H1 (cell line): ENCODE measurements around the gene CENPI. TPM values are rescaled to one million over a fixed set of nuclear protein-coding genes. Genes with fewer than 3 reads are reported as not detected.
A peak's percentile ranks its signal among the peaks of the same experiment; 100 is the strongest.
"Not testable (repeated sequence)": the region's sequence is repeated elsewhere in the genome, so short reads cannot be mapped to it uniquely, and the experiment has no call there.

Source experiments
- CTCF ChIA-PET: fragments of 300-600 bp; sonication (Branson Sonifier 250); formaldehyde crosslinking; loops from one replicate; lab custom pipeline; 2021; ENCODE audit not compliant: partially characterized antibody; lab: Charles Lee
- POLR2A ChIA-PET: fragments of 300-600 bp; sonication (Branson Sonifier 250); formaldehyde crosslinking; loops from one replicate; lab custom pipeline; 2021; ENCODE audit warnings: inconsistent platforms; ENCODE audit not compliant: partially characterized antibody; lab: Charles Lee
- DNase-seq, 2 experiments: peaks; one replicate each; pipeline versions ENCODE4 v3.0.0 to v3.0.0-alpha.2; 2010 to 2022; ENCODE audit warnings: low spot score in 2 of 2, low read depth in 1 of 2, mixed read lengths in 1 of 2
- FAIRE-seq: peaks from 2 replicates; lab custom pipeline; 2011; peaks lifted over from hg19 to GRCh38; lab: Jason Lieb, UNC
- H2AFZ ChIP-seq: 2 replicates; pipeline ENCODE4 v1.8.1; 2012; ENCODE audit warnings: low read length, inconsistent platforms
- H2AK5ac ChIP-seq: 2 replicates; pipeline ENCODE4 v1.6.1; 2013; ENCODE audit warnings: low read depth, low read length
- H2BK120ac ChIP-seq: replicated peaks from 2 replicates; pipeline ENCODE3; 2013; ENCODE audit warnings: low read depth, low read length, inconsistent platforms
- H2BK12ac ChIP-seq: 2 replicates; pipeline ENCODE4 v1.6.1; 2013; ENCODE audit warnings: low read depth, low read length
- H2BK15ac ChIP-seq: 2 replicates; pipeline ENCODE4 v1.6.1; 2013; ENCODE audit warnings: low read length
- H2BK20ac ChIP-seq: 2 replicates; pipeline ENCODE4 v1.6.1; 2013; ENCODE audit warnings: low read length
- H2BK5ac ChIP-seq: 2 replicates; pipeline ENCODE4 v1.6.1; 2013; ENCODE audit warnings: low read depth, low read length
- H3K14ac ChIP-seq: 2 replicates; pipeline ENCODE4 v1.6.1; 2013; ENCODE audit warnings: inconsistent platforms; ENCODE audit not compliant: insufficient read length
- H3K18ac ChIP-seq: 2 replicates; pipeline ENCODE4 v1.6.1; 2013; ENCODE audit warnings: low read length; ENCODE audit errors: extremely low read depth
- H3K23ac ChIP-seq: 2 replicates; pipeline ENCODE4 v1.6.1; 2013; ENCODE audit warnings: inconsistent platforms; ENCODE audit not compliant: insufficient read length
- H3K23me2 ChIP-seq: 2 replicates; pipeline ENCODE4 v1.6.1; 2013; ENCODE audit warnings: low read depth, low read length
- H3K27ac ChIP-seq: 2 replicates; pipeline ENCODE4 v1.6.1; 2011; ENCODE audit warnings: low read depth, low read length, inconsistent platforms
- H3K27me3 ChIP-seq, 4 experiments: replicated peaks in 1 of 4; 1 replicate in 1 of 4; 2 replicates in 3 of 4; pipeline versions ENCODE4 v1.6.1 to v1.8.1; 2011 to 2013; ENCODE audit warnings: low read length in 3 of 4, mild to moderate bottlenecking in 3 of 4, inconsistent platforms in 2 of 4, mixed read lengths in 2 of 4, moderate library complexity in 1 of 4; ENCODE audit not compliant: control insufficient read depth in 3 of 4, insufficient read depth in 3 of 4; ENCODE audit errors: extremely low read depth in 1 of 4
- H3K36me3 ChIP-seq, 4 experiments: 2 replicates each; pipeline versions ENCODE4 v1.6.1 to v1.8.1; 2011 to 2013; ENCODE audit warnings: mild to moderate bottlenecking in 4 of 4, low read length in 3 of 4, moderate library complexity in 2 of 4, control low read depth in 1 of 4, inconsistent platforms in 1 of 4; ENCODE audit not compliant: insufficient read depth in 4 of 4, control insufficient read depth in 2 of 4
- H3K4ac ChIP-seq: replicated peaks from 2 replicates; pipeline ENCODE3; 2013; ENCODE audit warnings: low read length, low read depth, mixed read lengths, inconsistent platforms; ENCODE audit not compliant: insufficient read length
- H3K4me1 ChIP-seq, 4 experiments: replicated peaks in 1 of 4; 1 replicate in 1 of 4; 2 replicates in 3 of 4; pipeline versions ENCODE4 v1.6.1 to v1.8.1; 2011 to 2013; ENCODE audit warnings: low read length in 3 of 4, inconsistent platforms in 2 of 4, mixed read lengths in 1 of 4; ENCODE audit not compliant: insufficient read depth in 4 of 4, control insufficient read depth in 3 of 4
- H3K4me2 ChIP-seq, 2 experiments: 2 replicates each; pipeline versions ENCODE4 v1.6.1 to v1.8.1; 2011 to 2013; ENCODE audit warnings: low read depth in 2 of 2, low read length in 2 of 2, control low read depth in 1 of 2, inconsistent platforms in 1 of 2, mild to moderate bottlenecking in 1 of 2; ENCODE audit not compliant: insufficient read depth in 1 of 2
- H3K4me3 ChIP-seq, 4 experiments: fragments of 200-600, 300-600 bp in 1 of 4; sonication (generic), shearing (Covaris generic), sonication (Bioruptor Twin) in 1 of 4; 2 replicates each; pipeline versions ENCODE4 v1.5.1 to v1.8.1; 2011 to 2016; ENCODE audit warnings: low read length in 4 of 4, low read depth in 3 of 4, control low read depth in 2 of 4, inconsistent platforms in 2 of 4, mild to moderate bottlenecking in 2 of 4, mixed read lengths in 1 of 4, moderate library complexity in 1 of 4; ENCODE audit not compliant: insufficient read depth in 2 of 4; ENCODE audit errors: extremely low read depth in 1 of 4
- H3K56ac ChIP-seq: replicated peaks from 2 replicates; pipeline ENCODE3; 2013; ENCODE audit warnings: low read depth, mild to moderate bottlenecking, mixed read lengths, low read length, inconsistent platforms; ENCODE audit not compliant: insufficient read length
- H3K79me1 ChIP-seq: 2 replicates; pipeline ENCODE4 v1.6.1; 2013; ENCODE audit warnings: low read depth, low read length, control low read depth
- H3K79me2 ChIP-seq, 2 experiments: 2 replicates each; pipeline versions ENCODE4 v1.6.1 to v1.8.1; 2012 to 2013; ENCODE audit warnings: low read length in 2 of 2, mild to moderate bottlenecking in 2 of 2, inconsistent platforms in 1 of 2; ENCODE audit not compliant: insufficient read depth in 2 of 2, control insufficient read depth in 1 of 2
- H3K9ac ChIP-seq, 4 experiments: replicated peaks in 1 of 4; 1 replicate in 1 of 4; 2 replicates in 3 of 4; pipeline versions ENCODE4 v1.6.1 to v1.8.1; 2011 to 2013; ENCODE audit warnings: low read depth in 3 of 4, low read length in 3 of 4, control low read depth in 2 of 4, mild to moderate bottlenecking in 2 of 4, moderate library complexity in 2 of 4, inconsistent platforms in 1 of 4; ENCODE audit errors: extremely low read depth in 1 of 4
- H3K9me3 ChIP-seq, 2 experiments: 2 replicates each; pipeline versions ENCODE4 v1.6.1 to v1.8.1; 2012 to 2013; ENCODE audit warnings: mild to moderate bottlenecking in 2 of 2, moderate library complexity in 2 of 2, control low read depth in 1 of 2, inconsistent platforms in 1 of 2, low read depth in 1 of 2, low read length in 1 of 2, mixed read lengths in 1 of 2; ENCODE audit not compliant: insufficient read depth in 2 of 2
- H4K20me1 ChIP-seq, 2 experiments: replicated peaks in 1 of 2; 2 replicates each; pipeline versions ENCODE3 to v1.8.1; 2011 to 2013; ENCODE audit warnings: inconsistent platforms in 2 of 2, low read length in 2 of 2, mild to moderate bottlenecking in 1 of 2; ENCODE audit not compliant: insufficient read depth in 2 of 2, control insufficient read depth in 1 of 2
- H4K5ac ChIP-seq: 2 replicates; pipeline ENCODE4 v1.6.1; 2013; ENCODE audit warnings: low read length, low read depth, mixed read lengths, inconsistent platforms; ENCODE audit not compliant: insufficient read length
- H4K8ac ChIP-seq: 2 replicates; pipeline ENCODE4 v1.8.0; 2013; ENCODE audit warnings: mild to moderate bottlenecking, moderate library complexity, low read length, inconsistent platforms; ENCODE audit not compliant: insufficient read depth; ENCODE audit errors: extremely low read depth
- H4K91ac ChIP-seq: replicated peaks from 2 replicates; pipeline ENCODE3; 2013; ENCODE audit warnings: low read length, mixed read lengths, inconsistent platforms; ENCODE audit not compliant: insufficient read length
- NRF1 ChIP-seq: IDR thresholded peaks from 2 replicates; pipeline ENCODE4 v1.6.1; 2011; ENCODE audit warnings: mild to moderate bottlenecking, low read depth, low read length, improper control_type of control experiment
- WGBS, 2 experiments: shearing (Covaris generic) in 1 of 2; methylation state at CpG; one replicate each; pipeline versions ENCODE4 v1.1.6 to v1.1.7; 2013 to 2015; ENCODE audit warnings: low lambda C conversion rate in 2 of 2, mixed read lengths in 2 of 2, inconsistent platforms in 1 of 2, low coverage in 1 of 2, missing lambda C conversion rate in 1 of 2; ENCODE audit not compliant: insufficient replicate concordance in 2 of 2, insufficient coverage in 1 of 2, insufficient read length in 1 of 2; ENCODE audit errors: extremely low coverage in 1 of 2, missing lambda C conversion rate in 1 of 2; 5-methylcytosine and 5-hydroxymethylcytosine counted together
- polyA plus RNA-seq, 7 experiments: library from polyadenylated mRNA; depleted of rRNA in 3 of 7; stranded (reverse) in 5 of 7; unstranded in 2 of 7; fragments of >200 nt in 5 of 7; fragments of 200-250 nt in 2 of 7; gene quantifications; 1 replicate in 5 of 7; 2 replicates in 1 of 7; 4 replicates in 1 of 7; pipeline versions ENCODE4 v1.2.1 to v1.2.3, GENCODE V29; 2011 to 2013; ENCODE audit warnings: missing spikeins in 2 of 7, mixed read lengths in 2 of 7
- total RNA-seq: library from RNA; stranded (reverse); fragmentation: NEBNext Ultra II Directional; extraction: Animal tissue kit (Norgen Biotek cat#: 25700); gene quantifications from 2 replicates; pipeline ENCODE4 v1.2.1, GENCODE V29; 2021

Gene CENPI
- total and polyA plus RNA-seq, 2 of the 8 experiments (the other 6 are each of a cell fraction or from before 2014, with no cell fraction given) = 7.2 to 22.5 TPM

DNA sequence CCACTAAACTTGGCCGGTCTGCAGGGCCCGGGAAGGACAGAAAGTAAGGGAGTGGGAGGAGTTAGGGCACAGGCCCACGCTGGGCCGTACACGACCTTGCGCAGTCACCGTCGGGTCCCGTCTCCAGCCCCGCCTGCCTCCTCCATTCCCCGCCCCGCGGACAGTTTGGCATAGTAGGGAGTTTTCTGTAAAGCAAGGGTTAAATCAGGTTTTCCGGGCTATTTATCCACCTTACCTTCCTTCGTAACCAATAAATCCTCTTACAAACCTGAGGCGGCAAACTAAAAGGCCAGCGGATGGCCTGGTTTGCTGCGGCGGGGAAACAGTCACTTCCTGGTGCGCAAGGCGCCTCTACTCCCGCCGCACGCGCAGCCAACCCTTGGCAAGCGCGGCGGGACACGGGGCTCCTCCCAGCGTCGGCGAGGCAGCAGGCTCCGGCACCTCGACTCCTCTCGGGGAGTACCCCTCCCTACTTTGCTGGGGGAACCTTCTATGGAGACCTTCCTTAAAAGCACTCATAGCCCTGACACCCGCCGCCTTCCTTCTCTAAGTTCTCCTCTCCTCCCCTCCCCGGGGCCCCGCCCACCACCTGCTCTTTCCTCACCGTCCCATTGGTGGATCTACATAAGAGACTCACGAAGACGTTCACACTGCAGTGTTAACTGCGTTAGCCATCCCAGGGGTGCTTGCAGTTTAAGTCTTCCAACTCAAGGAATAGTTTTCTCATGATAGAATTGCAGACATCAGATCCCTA is 46.3 kb upstream of the CENPI start, which contains the start of gene TRMT2B (continued):
- TF ChIP-seq NRF1 = peak; percentile 30; the same call in 1 of the 2 replicates
- TF ChIP-seq, all 59 proteins: peak for 10

DNA sequence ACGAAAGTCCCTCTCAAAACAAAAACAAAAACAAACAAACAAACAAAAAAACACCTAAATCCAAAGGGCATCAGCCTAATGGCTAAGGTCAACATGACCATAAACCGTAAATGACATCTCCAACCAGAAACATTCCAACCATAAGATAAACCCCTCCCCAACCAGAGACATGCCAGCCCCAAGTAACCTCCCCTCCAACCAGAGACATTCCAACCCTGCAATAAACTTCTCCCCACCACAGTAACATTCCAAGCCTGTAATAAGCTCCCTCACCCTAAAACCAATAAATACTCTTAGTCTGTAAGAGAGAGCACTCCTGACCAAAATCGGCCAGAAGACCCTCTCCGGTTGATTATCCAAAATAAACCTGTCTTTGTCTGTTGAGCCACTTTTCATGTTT is 41.5 kb upstream of the CENPI start:
- H4K20me1 ChIP-seq, H3K4me1 ChIP-seq, H2BK12ac ChIP-seq, H3K9ac ChIP-seq, H3K14ac ChIP-seq, H3K27me3 ChIP-seq, H2BK5ac ChIP-seq, H3K18ac ChIP-seq, H4K91ac ChIP-seq, H2BK15ac ChIP-seq, H3K23me2 ChIP-seq, POLR2A ChIA-PET, H3K23ac ChIP-seq, H2AFZ ChIP-seq, H3K4ac ChIP-seq, DNase-seq, H2AK5ac ChIP-seq, H2BK120ac ChIP-seq, CTCF ChIA-PET, H3K4me2 ChIP-seq, H3K56ac ChIP-seq, H3K79me1 ChIP-seq, H3K4me3 ChIP-seq, H3K79me2 ChIP-seq, H4K5ac ChIP-seq, H3K9me3 ChIP-seq, H3K27ac ChIP-seq, H4K8ac ChIP-seq, H2BK20ac ChIP-seq, FAIRE-seq, H3K36me3 ChIP-seq: not testable (repeated sequence)
- WGBS, 2 experiments = 69% methylated on average over 4 of the region's 4 CpGs; no CpG with 5 or more reads in 1 of the 2 experiments
